BJ (cell line): ENCODE results near the gene SSBP3. TPM values are rescaled to one million over a fixed set of nuclear protein-coding genes. Genes with fewer than 3 reads are reported as not detected.

ENCODE experiments used
- CTCF ChIA-PET: fragments of 350-600 bp; formaldehyde crosslinking; extraction: SDS; loops from one replicate; lab custom pipeline; 2021; ENCODE audit warnings: antibody characterized with exemption, inconsistent platforms; lab: Yijun Ruan, JAX
- POLR2A ChIA-PET: fragments of 300-600 bp; sonication (Branson Sonifier 250); formaldehyde crosslinking; extraction: SDS; loops from one replicate; lab custom pipeline; 2021; ENCODE audit warnings: antibody characterized with exemption; lab: Charles Lee
- DNase-seq: peaks from one replicate; pipeline ENCODE4 v3.0.0-alpha.2; 2011; ENCODE audit warnings: low read depth
- H3K27me3 ChIP-seq: 2 replicates; pipeline ENCODE4 v1.6.0; 2011; ENCODE audit warnings: low read length; ENCODE audit not compliant: control insufficient read depth, insufficient read depth
- H3K36me3 ChIP-seq: 2 replicates; pipeline ENCODE4 v1.5.1; 2011; ENCODE audit warnings: low read length; ENCODE audit not compliant: control insufficient read depth, insufficient read depth
- H3K4me3 ChIP-seq: 2 replicates; pipeline ENCODE4 v1.5.1; 2011; ENCODE audit warnings: low read depth, mild to moderate bottlenecking, control low read depth, low read length
- polyA plus RNA-seq: library from polyadenylated mRNA; depleted of rRNA; stranded (reverse); fragments of >200 nt; gene quantifications from 2 replicates; pipeline ENCODE4 v1.2.3, GENCODE V29; 2011
- TF ChIP-seq, protein P1 (sequence below): IDR thresholded peaks from 2 replicates; pipeline ENCODE4 v1.5.1; 2011; ENCODE audit warnings: low read depth, mild to moderate bottlenecking, control low read depth, inconsistent platforms, low read length, moderate library complexity; ENCODE audit not compliant: insufficient read depth

Gene SSBP3
- polyA plus RNA-seq, 1 experiment, result 25.9 TPM

DNA sequence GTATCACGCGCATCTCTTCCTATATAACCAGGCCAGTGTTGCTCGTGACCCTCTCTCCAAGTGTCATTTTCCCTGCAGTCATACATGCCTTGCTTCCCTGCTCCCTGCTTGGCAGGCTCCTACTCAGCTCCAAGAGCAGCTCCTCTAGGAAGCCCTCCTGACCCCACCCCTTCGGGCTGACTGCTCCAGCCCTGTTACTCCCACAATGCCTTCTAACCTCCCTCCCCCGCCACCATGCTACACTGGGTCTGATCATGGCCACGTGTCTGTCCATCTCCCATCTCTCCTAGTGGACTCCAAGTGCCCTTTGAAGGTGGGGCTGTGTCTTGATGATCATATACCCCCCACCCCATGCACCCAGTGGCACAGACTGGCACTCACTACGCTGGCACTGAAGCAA, 161.5 kb downstream of the SSBP3 start:
- Histone ChIP-seq H3K36me3 (peaks cover 20% of the 10 kb centered on the region), H3K27me3 (no peaks in the 10 kb centered on the region), H3K4me3 (no peak overlapping the region)
- POLR2A ChIA-PET, result no interaction called here
- TF ChIP-seq, protein P1, sequence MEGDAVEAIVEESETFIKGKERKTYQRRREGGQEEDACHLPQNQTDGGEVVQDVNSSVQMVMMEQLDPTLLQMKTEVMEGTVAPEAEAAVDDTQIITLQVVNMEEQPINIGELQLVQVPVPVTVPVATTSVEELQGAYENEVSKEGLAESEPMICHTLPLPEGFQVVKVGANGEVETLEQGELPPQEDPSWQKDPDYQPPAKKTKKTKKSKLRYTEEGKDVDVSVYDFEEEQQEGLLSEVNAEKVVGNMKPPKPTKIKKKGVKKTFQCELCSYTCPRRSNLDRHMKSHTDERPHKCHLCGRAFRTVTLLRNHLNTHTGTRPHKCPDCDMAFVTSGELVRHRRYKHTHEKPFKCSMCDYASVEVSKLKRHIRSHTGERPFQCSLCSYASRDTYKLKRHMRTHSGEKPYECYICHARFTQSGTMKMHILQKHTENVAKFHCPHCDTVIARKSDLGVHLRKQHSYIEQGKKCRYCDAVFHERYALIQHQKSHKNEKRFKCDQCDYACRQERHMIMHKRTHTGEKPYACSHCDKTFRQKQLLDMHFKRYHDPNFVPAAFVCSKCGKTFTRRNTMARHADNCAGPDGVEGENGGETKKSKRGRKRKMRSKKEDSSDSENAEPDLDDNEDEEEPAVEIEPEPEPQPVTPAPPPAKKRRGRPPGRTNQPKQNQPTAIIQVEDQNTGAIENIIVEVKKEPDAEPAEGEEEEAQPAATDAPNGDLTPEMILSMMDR, result no peak
- DNase-seq, result no peak
- CTCF ChIA-PET, result interaction anchor here (1.1 kb wide), 1 partner anchor 15 kb away, joined by 4 read pairs; no protein-coding TSS in a partner anchor

DNA sequence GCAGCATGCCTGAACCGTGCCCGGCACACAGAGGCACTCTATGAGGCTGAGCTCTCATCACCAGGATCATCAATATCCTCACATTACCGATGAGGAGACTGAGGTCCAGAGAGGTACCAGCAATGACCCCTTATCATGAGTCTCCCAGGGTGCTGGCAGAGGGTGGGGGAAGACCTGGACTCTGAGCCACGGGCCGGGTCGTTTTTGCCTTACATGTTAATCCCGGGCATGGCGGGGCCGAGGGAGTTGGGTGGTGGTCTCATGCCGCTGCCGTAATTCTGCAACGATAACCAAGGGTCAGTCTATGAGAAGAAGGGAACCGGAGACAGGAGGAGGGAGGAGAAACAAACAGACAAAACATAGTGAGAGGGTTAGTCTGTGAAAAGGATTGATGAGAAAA, 163.2 kb downstream of the SSBP3 start:
- Histone ChIP-seq H3K27me3 (no peaks in the 10 kb centered on the region), H3K4me3 (no peak overlapping the region), H3K36me3 (peaks cover 25% of the 10 kb centered on the region)
- TF ChIP-seq, protein P1, result no peak
- POLR2A ChIA-PET, result no interaction called here
- CTCF ChIA-PET, result interaction anchor here (0.8 kb wide), 1 partner anchor 66 kb away, joined by 3 read pairs; no protein-coding TSS in a partner anchor
- no peak for DNase-seq

DNA sequence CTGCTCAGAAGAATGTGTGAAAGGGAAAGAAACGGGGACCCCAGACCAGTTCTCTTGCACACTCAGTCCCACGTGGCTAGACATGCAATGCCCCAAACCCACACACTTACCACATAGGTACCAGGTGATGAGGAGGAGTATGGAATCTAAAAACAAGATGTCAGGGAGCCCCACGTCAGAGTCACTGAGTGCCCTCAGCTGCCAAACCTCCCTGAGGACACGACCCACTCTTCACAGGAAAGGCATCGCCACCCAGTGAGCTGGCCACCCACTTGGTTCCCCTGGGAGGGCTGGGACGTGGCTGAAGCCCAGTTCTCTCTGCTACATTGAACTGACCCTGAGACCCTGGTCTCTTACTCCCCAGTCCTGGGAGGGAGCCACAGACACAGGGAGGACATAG, 164.8 kb downstream of the SSBP3 start:
- POLR2A ChIA-PET, result no interaction called here
- CTCF ChIA-PET, result interaction anchor here (1.0 kb wide), 1 partner anchor 110 kb away, joined by 3 read pairs; no protein-coding TSS in a partner anchor
- Histone ChIP-seq H3K36me3 (peaks cover 30% of the 10 kb centered on the region), H3K27me3 (no peaks in the 10 kb centered on the region), H3K4me3 (no peak overlapping the region)
- no peak for DNase-seq
- TF ChIP-seq, protein P1, result no peak

DNA sequence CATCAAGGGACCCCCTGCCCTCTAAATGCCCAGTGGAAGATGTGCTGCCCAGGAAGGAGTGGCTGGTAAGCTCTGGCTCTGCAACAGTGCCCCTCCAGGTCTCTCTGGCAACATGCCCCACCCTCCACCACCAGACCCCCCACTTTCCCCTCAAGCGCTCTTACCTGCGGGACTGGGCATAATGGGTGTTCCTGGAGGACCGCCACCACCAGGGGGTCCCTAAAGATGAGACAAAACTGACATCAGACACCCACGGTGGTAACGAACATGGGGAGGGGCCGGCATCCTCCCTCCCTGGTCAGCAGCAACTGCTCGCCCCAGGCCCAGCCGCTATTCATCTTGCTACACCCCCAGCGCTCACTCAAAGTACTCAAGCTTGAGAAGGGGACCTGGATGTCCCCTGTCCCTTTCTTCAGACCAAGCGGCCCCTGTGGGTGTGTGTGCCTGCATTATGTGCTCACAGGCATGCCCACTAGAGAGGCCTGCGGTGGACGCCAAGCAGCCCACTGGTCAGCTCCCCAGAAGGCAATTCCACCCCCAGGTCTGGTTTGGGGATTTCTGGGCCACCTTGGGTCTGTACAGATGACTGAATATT, 165.4 kb downstream of the SSBP3 start:
- no peaks in the 10 kb centered on the region for H3K27me3 ChIP-seq
- ChIA-PET POLR2A (no interaction called here), CTCF (no interaction called here)
- TF ChIP-seq, protein P1, result no peak
- H3K4me3 ChIP-seq, result no peak overlapping the region
- H3K36me3 ChIP-seq, result peaks cover 26% of the 10 kb centered on the region
- no peak for DNase-seq

DNA sequence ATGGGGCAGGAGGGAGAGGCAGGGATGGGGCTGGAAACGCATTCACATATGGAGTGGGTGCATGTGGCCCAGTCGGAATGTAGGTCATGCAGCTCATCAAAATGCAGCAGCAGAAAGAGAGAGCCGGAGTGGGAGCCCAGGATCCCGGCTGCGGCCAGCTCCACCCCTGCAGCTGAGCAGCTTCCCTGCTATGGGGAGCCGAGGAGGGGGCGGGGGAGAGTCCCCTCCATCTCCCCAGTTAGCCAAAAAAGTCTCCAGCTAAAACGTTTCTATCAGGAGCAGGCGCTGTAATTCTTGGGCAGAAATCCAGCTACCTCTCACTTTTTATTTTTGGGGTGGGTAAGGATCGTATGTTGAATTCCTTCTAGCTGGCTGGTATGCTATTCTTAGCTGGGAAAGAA, 166.6 kb downstream of the SSBP3 start:
- no peak overlapping the region for H3K4me3 ChIP-seq
- CTCF ChIA-PET, result no interaction called here
- POLR2A ChIA-PET, result no interaction called here
- peaks cover 26% of the 10 kb centered on the region for H3K36me3 ChIP-seq
- no peaks in the 10 kb centered on the region for H3K27me3 ChIP-seq
- DNase-seq, result no peak
- TF ChIP-seq, protein P1, result no peak
